Anterior cingulate cortex (tissue), 58 donors: ENCODE data around the gene THSD7B.
A peak's percentile ranks its signal among the peaks of the same experiment; 100 is the strongest.
"Not testable (repeated sequence)": the region's sequence is repeated elsewhere in the genome, so short reads cannot be mapped to it uniquely, and the experiment has no call there.

ENCODE experiments used
- DNase-seq, 58 donors: peaks; one replicate each; lab custom pipeline; 2025; lab: John Stamatoyannopoulos, UW

THSD7B gene

DNA sequence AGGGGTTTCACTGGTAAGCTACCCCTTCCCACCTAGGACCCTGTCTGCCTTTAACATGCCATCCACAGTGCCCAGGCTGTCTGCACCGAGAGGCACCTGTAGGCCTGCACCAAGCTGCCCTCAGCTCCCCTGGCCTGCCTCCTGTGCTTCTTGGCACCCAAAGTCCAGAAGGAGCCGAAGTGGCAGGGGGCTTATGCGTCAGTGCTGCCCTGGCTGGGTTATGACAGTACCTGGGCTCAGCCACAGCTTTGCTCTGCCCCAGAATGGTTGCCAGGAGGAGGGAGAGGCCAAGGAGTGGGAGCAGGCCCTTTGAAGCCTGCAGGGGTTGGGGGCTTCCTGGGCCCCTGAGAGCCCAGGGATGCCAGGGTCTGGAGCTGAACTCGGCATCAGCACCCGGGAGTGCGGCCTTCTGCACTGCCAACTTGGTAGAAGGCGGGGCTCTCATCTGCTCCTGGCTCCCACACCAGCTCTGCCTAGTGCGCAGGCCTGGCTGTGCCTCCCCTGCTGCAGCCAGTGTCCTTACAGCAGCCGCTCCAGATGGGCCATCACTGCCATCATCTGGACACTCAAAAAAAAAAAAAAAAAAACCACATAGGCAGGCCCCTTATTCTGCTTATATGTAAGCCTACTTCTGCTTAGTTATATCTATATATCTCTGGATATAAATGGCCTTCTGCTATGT lies 155.4 kb downstream of the THSD7B start:
- DNase-seq = peak in 3 of 58 donors; percentile 5 to 10 (median 9)

DNA sequence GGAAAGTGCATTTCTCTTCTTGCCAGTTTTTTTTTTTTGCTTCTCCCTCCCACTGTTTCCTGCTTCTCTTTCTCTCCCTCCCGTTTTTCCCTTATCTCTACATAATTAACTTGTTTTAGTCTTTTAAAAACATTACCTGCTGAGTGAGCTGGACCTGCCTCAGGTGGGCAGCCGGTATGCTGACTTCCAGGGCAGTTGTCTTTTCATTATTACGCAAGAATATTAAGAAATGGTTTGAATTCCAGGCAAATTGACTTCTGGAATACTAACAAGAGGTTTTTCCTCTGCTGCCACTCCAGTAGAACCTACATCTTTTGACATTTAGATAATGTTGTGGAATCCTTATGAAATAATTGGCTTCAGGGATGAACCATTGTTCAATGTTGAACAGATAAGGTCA lies 161.8 kb downstream of the THSD7B start:
- no peak for DNase-seq

- DNase-seq = no peak
Observed at GRCh38 chr2:136929531-136929930, 164.2 kb downstream of the THSD7B start.

GRCh38 chr2:136932700-136933099 lies 167.4 kb downstream of the THSD7B start:
- no peak for DNase-seq

GRCh38 chr2:136935119-136935518 lies 169.8 kb downstream of the THSD7B start:
- DNase-seq = no peak

DNA sequence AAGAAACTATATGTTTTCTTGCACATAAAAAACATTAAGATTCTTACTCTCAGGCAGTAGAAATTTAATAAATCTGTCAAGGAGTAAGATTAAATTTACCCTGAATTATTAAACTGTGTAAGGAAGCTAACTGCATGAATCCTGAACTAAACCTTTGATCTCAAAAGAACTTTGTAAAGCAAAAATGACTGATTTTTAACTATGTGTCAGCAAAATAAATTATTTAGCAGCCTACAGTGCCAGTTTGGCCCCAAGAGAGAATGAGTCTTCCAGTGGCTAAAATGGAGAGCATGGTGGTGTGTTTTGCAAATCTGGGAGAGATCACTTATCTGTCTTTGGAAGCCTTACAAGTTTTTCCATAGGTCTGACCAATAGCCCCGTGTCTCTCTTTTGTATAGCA lies 190.7 kb downstream of the THSD7B start:
- DNase-seq = no peak

DNA sequence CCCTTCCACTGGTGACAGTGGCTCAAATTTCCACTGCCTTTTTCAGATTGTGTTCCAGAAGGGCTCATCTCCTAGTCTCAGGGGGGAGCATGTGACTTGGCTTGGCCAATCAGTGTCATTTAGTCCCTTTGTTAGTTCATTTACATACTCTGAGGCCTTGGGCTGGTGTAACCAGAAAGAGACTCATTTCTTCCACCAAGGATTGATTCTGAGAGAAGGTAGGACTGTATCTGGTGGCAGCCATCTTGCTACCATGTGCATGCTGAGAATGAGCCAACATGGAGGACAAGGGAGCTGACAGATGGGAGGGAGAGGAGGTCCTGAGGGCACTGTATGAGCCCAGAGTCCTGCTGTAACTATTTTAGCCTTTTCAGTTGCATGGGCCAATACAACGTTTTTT lies 191.7 kb downstream of the THSD7B start:
- DNase-seq = no peak

DNA sequence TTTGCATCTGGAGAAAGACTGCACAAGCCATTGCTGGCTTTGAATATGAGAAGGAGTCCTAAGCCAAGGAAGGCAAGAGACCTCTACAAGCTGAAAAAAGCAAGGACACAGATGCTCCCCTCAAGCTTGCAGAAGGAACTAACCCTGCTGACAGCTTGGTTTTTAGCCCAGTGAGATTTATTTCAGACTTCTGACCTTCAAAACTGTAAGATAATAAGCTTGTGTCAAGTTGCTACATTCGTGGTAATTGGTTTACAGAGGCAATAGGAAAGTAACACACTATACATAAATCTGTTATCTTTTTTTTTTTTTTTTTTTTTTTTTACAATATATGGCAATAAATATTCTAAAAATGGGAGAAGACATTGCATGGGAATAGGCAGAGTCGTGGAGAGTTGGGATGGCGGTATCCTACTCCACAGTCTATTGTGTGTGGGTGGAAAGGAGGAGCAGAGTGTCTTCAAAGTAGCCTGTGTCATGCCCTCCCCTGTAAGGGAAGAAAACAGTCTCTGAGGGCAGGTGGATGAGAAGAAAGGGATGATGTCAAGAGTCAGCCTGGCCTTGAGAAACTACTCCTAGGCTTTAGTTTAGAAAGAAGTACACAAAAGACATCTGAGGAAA lies 196.9 kb downstream of the THSD7B start:
- no peak for DNase-seq

DNA sequence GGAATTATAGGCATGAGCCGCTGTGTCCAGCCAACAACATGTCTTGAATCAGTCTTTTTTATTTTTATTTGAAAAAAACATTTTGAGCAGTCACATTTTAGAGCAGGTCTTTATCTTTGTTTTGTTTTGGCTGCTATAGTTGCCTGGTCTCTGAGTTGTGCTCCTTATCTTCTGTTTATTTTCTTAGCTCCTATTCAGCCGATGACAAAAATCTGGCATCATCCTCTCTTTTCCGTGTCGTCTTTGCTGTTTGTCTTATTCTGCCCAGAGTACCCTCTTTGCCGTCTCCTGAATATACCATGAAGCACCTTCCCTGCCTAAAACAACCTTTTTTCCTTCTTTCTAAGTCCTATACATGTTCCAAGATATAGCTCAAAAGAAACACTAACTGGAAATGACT lies 201.1 kb downstream of the THSD7B start:
- no peak for DNase-seq

DNA sequence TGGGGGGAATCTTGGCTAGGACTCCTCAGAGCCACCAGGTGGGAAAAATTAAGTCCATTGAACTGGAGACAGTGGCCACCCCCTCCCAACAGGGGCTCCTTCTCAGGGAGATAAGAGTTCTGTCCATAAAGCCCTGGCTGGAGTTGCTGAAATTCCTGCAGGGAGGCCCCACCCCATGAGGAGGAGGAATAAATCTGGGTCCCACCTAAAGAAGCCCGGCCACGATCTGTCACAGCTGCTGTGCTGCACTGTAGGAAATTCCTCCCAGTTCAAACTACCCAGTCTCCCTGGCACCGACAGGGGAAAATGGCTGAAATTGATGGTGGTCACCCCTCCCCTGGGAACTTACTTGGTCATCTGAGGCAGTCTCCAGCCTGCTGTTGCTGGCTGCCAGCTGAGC lies 215.0 kb downstream of the THSD7B start:
- DNase-seq = no peak

- not testable (repeated sequence) for DNase-seq
Observed at GRCh38 chr2:136981689-136982088, 216.3 kb downstream of the THSD7B start.

- DNase-seq = no peak
Observed at GRCh38 chr2:136985044-136985443, 219.7 kb downstream of the THSD7B start.

DNA sequence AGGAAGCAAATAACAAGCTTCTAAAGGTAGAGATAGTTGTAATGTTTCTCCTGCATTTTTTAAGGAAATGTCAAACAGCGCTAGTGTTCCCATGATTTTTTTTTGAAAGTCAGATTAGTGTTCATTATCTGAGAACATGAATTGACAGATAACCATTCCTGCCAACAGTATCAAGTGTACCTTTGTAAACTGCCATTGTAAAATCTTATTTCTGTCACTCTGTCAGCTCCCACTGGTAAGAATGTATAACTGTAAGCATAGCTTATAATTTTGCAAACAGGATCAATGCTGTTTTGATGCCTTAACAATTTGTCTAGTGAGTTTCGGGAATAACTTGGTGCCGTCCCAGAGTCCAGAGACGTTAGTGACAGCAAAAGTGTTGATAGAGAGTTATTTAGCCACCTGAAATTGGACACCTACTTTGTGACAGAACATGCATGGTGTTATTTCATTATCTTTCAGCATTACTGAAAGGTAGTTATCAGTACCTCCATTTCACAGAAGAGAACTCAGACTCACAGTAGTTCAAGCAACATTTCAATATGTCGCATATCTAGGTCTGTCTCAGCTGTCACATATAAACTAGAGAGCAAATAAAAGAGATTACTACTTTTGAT lies 221.4 kb downstream of the THSD7B start:
- no peak for DNase-seq

DNA sequence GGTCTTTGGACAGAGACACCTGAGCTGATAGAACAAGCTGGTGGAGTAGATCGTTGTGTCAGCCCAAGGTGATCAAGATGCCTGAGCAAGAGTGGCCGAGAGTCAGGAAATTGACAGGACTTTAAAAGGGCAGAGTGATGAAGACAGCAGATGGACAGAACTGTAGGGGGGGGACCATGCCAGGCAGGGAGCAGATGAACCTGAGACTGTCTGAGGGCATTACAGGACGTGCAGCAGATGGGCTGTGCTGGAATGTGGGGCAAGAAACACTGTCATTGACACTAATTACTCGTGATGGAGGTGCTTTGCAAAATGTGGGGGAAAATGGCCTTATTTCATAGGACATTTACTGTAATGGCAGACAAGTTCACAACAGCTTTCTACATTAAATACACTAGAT lies 225.0 kb downstream of the THSD7B start:
- no peak for DNase-seq

DNA sequence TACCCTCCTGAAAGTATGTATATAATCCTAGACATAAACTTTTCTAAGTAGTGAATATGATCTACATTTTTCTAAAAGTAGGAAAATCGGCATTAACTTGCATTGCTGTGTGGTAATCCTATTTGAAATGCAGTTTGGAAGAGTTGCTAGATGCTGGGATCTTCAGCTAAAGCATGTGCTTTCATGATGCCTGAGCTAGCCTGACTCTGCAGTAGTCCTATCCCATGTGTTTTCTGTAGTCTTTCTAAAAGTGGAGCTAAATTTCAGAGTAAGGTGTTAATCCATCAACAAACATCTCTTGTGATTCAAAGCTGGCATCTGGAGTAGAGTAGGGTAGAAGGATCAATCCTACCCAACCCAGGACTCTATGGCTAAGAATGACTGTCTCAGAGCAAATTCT lies 229.4 kb downstream of the THSD7B start:
- no peak for DNase-seq

DNA sequence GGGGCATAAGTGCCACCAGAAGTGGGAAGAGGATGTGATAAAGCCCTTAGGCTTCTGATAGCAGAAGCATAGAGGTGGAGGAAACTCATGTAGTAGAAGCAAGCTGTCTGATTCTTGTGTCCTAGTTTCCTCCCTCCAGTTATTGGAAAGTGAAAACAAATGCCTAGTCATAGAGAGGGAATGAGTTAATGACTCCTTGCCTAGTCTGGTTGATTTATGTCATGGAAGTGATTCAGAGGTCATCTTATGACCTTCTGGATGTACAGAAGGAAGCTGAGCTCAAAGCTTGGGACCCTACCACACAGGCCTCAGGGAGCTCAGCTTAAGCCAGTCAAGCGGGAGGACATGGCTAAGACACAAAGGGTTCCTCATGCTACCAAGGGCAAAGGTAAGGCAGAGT lies 232.2 kb downstream of the THSD7B start:
- no peak for DNase-seq

DNA sequence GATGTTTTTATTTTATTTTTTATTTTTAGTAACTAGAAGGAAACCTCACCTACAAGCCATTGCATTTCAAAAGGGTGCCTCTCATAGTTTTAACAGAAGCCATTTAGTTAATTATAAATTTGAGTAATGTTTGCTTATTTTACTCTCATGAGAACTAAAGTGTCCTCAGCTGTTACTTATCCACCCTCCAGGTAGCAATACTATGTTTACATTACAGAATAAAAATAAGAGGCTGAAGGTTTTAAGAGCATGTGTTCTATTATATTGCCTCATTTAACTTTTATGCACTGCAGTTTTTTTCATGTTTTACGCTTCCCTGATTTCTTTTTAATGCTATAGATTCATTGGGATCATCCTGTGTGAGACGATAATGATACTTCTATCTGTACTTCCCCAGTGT lies 235.5 kb downstream of the THSD7B start:
- no peak for DNase-seq

GRCh38 chr2:137002896-137003295 lies 237.6 kb downstream of the THSD7B start:
- DNase-seq = no peak

GRCh38 chr2:137005210-137005609 lies 239.9 kb downstream of the THSD7B start:
- DNase-seq = no peak

DNA sequence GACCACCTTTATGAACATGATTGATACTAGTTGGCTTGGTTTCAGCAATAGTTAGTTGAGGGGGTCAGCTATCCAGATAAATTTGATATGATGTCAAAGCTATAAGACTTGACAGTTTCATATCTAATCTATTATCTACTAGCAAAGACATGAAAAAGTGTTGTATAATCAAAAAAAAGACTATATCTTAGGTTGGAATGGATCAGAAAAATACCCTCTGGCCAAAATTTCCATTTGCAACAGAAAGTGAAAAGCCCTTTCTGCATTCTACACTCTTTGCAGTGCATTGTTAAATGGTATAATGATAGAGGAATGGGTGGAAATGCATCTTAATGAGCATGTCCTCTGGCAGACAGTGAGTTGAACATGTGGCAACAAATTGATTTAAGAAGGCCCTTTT lies 242.6 kb downstream of the THSD7B start:
- DNase-seq = no peak

DNA sequence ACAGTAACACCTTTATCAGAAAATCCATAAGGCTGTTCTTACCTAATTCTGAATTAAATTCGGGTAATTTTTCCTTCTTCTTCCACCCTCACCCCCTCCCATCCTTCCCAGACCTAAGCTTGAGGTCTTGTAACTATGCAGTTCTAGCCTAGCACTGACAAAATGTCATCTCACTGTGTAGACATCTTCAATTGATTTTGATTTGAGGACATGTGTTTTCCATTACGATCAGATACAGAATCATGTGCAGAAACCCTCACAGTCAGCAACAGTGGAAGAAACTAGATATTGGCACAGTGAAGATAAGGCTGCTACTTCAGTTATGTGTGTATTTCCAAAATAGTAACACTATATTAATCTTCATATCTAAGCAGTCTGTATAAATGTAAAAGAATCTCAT lies 244.6 kb downstream of the THSD7B start:
- DNase-seq = no peak
